A673 (cell line): ENCODE results near the gene DDX59.

Experiments used
- EZH2 ChIP-seq: fragments of 200-600 bp; sonication (generic); IDR thresholded peaks from 2 replicates; pipeline ENCODE4 v1.6.1; 2017; ENCODE audit warnings: borderline replicate concordance, low read depth, mild to moderate bottlenecking, mixed read lengths, antibody characterized with exemption, low read length; ENCODE audit not compliant: poor library complexity, severe bottlenecking
- TF ChIP-seq, protein P1 (sequence below): fragments of 300-800, 200-600 bp; sonication (generic); conservative IDR thresholded peaks from 2 replicates; pipeline ENCODE4 v1.5.1; 2017; ENCODE audit warnings: low read depth, mild to moderate bottlenecking, antibody characterized with exemption, low read length, moderate library complexity, mixed read lengths

DNA sequence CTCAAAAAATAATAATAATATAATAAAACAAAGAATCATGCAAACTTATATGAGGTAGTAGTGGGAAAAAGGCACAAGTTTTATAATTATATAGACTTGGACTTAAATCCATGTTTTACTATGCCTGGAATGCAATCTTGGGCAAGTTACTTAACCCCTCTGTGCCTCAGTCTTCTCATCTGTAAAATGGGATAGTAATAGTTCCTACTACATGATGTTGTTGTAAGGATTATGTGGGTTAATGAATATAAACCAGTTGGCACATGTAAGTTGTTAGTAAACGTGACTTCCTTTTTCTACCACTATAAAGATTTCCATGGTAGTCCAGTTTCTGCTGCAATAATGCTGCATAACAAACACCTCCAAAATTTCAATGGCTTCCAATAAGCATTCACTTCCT is 38.3 kb downstream of the DDX59 start:
- TF ChIP-seq, protein P1, sequence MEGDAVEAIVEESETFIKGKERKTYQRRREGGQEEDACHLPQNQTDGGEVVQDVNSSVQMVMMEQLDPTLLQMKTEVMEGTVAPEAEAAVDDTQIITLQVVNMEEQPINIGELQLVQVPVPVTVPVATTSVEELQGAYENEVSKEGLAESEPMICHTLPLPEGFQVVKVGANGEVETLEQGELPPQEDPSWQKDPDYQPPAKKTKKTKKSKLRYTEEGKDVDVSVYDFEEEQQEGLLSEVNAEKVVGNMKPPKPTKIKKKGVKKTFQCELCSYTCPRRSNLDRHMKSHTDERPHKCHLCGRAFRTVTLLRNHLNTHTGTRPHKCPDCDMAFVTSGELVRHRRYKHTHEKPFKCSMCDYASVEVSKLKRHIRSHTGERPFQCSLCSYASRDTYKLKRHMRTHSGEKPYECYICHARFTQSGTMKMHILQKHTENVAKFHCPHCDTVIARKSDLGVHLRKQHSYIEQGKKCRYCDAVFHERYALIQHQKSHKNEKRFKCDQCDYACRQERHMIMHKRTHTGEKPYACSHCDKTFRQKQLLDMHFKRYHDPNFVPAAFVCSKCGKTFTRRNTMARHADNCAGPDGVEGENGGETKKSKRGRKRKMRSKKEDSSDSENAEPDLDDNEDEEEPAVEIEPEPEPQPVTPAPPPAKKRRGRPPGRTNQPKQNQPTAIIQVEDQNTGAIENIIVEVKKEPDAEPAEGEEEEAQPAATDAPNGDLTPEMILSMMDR: no peak
- TF ChIP-seq EZH2: no peak
